D721Med (cell line): Measurements from ENCODE around the gene MDFIC2.

Experiments used
- DNase-seq: peaks from one replicate; pipeline ENCODE4 v3.0.0; 2011; ENCODE audit warnings: low spot score; ENCODE audit not compliant: insufficient read length
- FAIRE-seq: peaks from 2 replicates; lab custom pipeline; 2011; peaks lifted over from hg19 to GRCh38; lab: Jason Lieb, UNC
- CTCF ChIP-seq: IDR thresholded peaks from 2 replicates; pipeline ENCODE4 v1.5.1; 2012; ENCODE audit warnings: mild to moderate bottlenecking, control low read depth; ENCODE audit not compliant: insufficient read depth; ENCODE audit errors: missing control alignments

Gene MDFIC2

DNA sequence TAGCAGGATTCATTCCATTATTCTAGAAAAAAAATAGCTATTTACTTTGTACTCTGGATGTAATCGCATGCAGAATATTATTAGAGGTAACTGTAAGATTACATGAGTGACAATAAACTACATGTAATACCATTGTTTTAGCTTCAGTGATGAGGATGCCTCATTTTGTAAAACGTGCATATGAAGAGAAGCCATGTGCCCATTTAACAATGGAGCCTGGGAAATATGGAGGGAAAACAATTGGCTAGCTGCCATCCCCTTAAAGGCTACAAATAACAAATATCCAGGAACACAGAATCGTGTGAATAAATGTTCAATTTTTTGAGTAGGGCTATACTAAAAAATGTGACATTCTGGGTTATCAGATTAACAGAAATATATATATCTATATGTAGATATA, 161.8 kb downstream of the MDFIC2 start:
- no peak for TF ChIP-seq CTCF
- FAIRE-seq, result no peak

DNA sequence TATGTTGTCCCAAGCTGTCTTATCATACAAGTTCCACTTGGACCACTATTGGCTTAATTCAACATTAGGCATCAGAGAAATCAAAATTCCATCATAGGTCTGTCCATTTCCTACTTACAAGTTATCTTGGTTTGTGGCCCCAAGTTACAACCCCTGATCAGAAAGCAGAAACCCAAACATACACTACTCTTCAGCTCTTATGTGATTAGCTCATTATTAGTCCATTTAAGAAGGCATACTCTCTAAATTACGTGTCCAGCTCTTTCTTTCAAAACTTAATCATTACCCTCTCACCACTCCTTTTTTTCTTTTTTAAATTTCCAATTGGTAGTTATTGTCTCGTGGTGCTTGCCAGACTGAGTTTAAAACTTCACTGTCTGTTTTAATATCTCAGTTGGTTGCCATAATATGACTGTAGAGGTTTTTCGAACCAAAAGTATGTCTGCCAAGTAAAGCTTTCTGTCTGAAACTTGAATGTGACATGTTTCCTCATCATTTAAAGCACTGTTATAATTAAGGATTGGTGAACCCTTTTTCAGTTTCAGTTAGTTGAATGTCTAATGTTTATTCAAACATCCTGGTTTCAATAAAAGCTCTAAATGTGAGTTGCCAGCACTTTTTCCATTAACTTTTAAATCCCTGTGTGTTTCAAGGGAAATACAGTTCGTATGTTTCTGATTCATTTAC, 162.6 kb downstream of the MDFIC2 start:
- no peak for TF ChIP-seq CTCF
- DNase-seq (no peak), FAIRE-seq (no peak)

More for the DNA sequence above, 161.8 kb downstream of the MDFIC2 start:
- no peak for DNase-seq
